Kidney (tissue), 14 donors: ENCODE results near the gene TAF1. TPM values are rescaled to one million over a fixed set of nuclear protein-coding genes. Genes with fewer than 3 reads are reported as not detected.
"Not testable (repeated sequence)": the region's sequence is repeated elsewhere in the genome, so short reads cannot be mapped to it uniquely, and the experiment has no call there.

Experiments used
- DNase-seq, 5 donors: peaks; one replicate each; pipeline ENCODE4 v3.0.0-alpha.2; 2013 to 2020
- FAIRE-seq: peaks from 2 replicates; lab custom pipeline; 2012; peaks lifted over from hg19 to GRCh38; lab: Jason Lieb, UNC
- H3K27ac ChIP-seq, 2 donors: one replicate each; pipeline ENCODE4 v1.7.0; 2013; ENCODE audit warnings: low read depth in 2 of 2, low read length in 2 of 2, inconsistent platforms in 1 of 2
- H3K27me3 ChIP-seq: one replicate; pipeline ENCODE4 v1.7.1; 2013; ENCODE audit warnings: low read length, inconsistent platforms; ENCODE audit not compliant: control insufficient read depth, insufficient read depth
- H3K36me3 ChIP-seq, 3 donors: one replicate each; pipeline versions ENCODE4 v1.7.0 to v1.7.1; 2013; ENCODE audit warnings: low read length in 3 of 3, control low read depth in 1 of 3, inconsistent platforms in 1 of 3; ENCODE audit not compliant: insufficient read depth in 3 of 3, control insufficient read depth in 2 of 3
- H3K4me1 ChIP-seq, 3 donors: one replicate each; pipeline versions ENCODE4 v1.7.0 to v1.7.1; 2013; ENCODE audit warnings: low read length in 3 of 3, inconsistent platforms in 1 of 3, low read depth in 1 of 3; ENCODE audit not compliant: control insufficient read depth in 2 of 3, insufficient read depth in 2 of 3
- H3K4me3 ChIP-seq, 3 donors: one replicate each; pipeline versions ENCODE4 v1.7.0 to v1.8.1; 2013; ENCODE audit warnings: low read length in 3 of 3, control low read depth in 1 of 3, inconsistent platforms in 1 of 3
- H3K9ac ChIP-seq, 3 donors: one replicate each; pipeline versions ENCODE4 v1.7.0 to v1.7.1; 2013; ENCODE audit warnings: low read length in 3 of 3, control low read depth in 1 of 3, inconsistent platforms in 1 of 3
- H3K9me3 ChIP-seq, 3 donors: one replicate each; pipeline versions ENCODE4 v1.7.0 to v1.7.1; 2013; ENCODE audit warnings: low read length in 3 of 3, control low read depth in 1 of 3, inconsistent platforms in 1 of 3; ENCODE audit not compliant: control insufficient read depth in 2 of 3, insufficient read depth in 1 of 3
- CTCF ChIP-seq: IDR thresholded peaks from 3 replicates; pipeline ENCODE4 v1.5.1; 2012; ENCODE audit warnings: mild to moderate bottlenecking, moderate library complexity, borderline replicate concordance; ENCODE audit not compliant: insufficient read depth; ENCODE audit errors: extremely low read depth
- intact Hi-C: fragments of 100-400 bp; cut with DNase I; formaldehyde crosslinking; loops from one replicate; pipeline ENCODE4 v1.11.1; 2022
- polyA plus RNA-seq: library from polyadenylated mRNA; stranded (reverse); fragments of 350-450 nt; fragmentation: Illumina TruSeq; extraction: RNeasy Lipid Tissue Mini Kit (QIAGEN cat#74804); gene quantifications from one replicate; pipeline ENCODE4 v1.2.3, GENCODE V29; 2014; ENCODE audit warnings: low read depth, low replicate concordance; ENCODE audit not compliant: insufficient read depth
- total RNA-seq: library from RNA; stranded (reverse); fragmentation: NEBNext Ultra II Directional; extraction: Animal tissue kit (Norgen Biotek cat#: 25700); gene quantifications from one replicate; pipeline ENCODE4 v1.2.1, GENCODE V29; 2021
- donor health status: control.
- donor health status: control.
- donor health status: control.
- donor health status: control.
- donor health status: control.
- donor health status: DM: yes; HTN: yes; CAD: no.
- donor health status: Normal renal cell carcinoma (clear cell type).

TAF1 gene
- total and polyA plus RNA-seq, 2 donors from 2014 or later: 4.0 to 45.0 TPM

- Histone ChIP-seq H3K9ac (no peak overlapping the region), H3K27ac (no peak overlapping the region), H3K27me3 (no peaks in the 10 kb centered on the region), H3K4me1 (no peaks in the 10 kb centered on the region), H3K9me3 (no peaks in the 10 kb centered on the region), H3K4me3 (no peak overlapping the region), H3K36me3 (no peaks in the 10 kb centered on the region)
- no peak for TF ChIP-seq CTCF
- DNase-seq (no peak), FAIRE-seq (no peak)
- intact Hi-C loops: no loop called here
Observed at GRCh38 chrX:71504346-71504745, 138.2 kb downstream of the TAF1 start.

- no peak overlapping the region for H3K27ac ChIP-seq
- TF ChIP-seq CTCF: no peak
- H3K4me3 ChIP-seq: no peak overlapping the region
- no peaks in the 10 kb centered on the region for H3K36me3 ChIP-seq
- H3K9ac ChIP-seq: no peak overlapping the region
- no peaks in the 10 kb centered on the region for H3K4me1 ChIP-seq
- intact Hi-C loops: no loop called here
- FAIRE-seq (no peak), DNase-seq (no peak)
- no peaks in the 10 kb centered on the region for H3K27me3 ChIP-seq
- H3K9me3 ChIP-seq: no peaks in the 10 kb centered on the region
Observed at GRCh38 chrX:71509289-71509688, 143.1 kb downstream of the TAF1 start.

- Histone ChIP-seq H3K4me1 (no peaks in the 10 kb centered on the region), H3K36me3 (no peaks in the 10 kb centered on the region), H3K9me3 (no peaks in the 10 kb centered on the region), H3K4me3 (no peak overlapping the region), H3K27ac (no peak overlapping the region), H3K9ac (no peak overlapping the region), H3K27me3 (no peaks in the 10 kb centered on the region)
- no peak for FAIRE-seq
- TF ChIP-seq CTCF: no peak
- DNase-seq: no peak
- intact Hi-C loops: no loop called here
Observed at GRCh38 chrX:71510161-71510560, 144.0 kb downstream of the TAF1 start.

- H3K9me3 ChIP-seq, H3K9ac ChIP-seq, H3K4me1 ChIP-seq, intact Hi-C loops, DNase-seq, FAIRE-seq, H3K27me3 ChIP-seq, H3K27ac ChIP-seq, H3K4me3 ChIP-seq, H3K36me3 ChIP-seq: not testable (repeated sequence)
Observed at GRCh38 chrX:71513731-71514130, 147.6 kb downstream of the TAF1 start.
